HFFc6 (cell line): ENCODE measurements around the gene IFI35. TPM values are rescaled to one million over a fixed set of nuclear protein-coding genes. Genes with fewer than 3 reads are reported as not detected.

Experiments
- DNase-seq: peaks from one replicate; pipeline ENCODE4 v3.0.0-alpha.2; 2018
- H3K27ac Mint-ChIP-seq: 2 replicates; pipeline ENCODE4 v1.8.0; 2020; ENCODE audit warnings: mild to moderate bottlenecking, mixed read lengths
- H3K27me3 Mint-ChIP-seq: 2 replicates; pipeline ENCODE4 v1.8.0; 2021; ENCODE audit warnings: mild to moderate bottlenecking, moderate library complexity, mixed read lengths; ENCODE audit not compliant: insufficient read depth
- H3K36me3 Mint-ChIP-seq: 2 replicates; pipeline ENCODE4 v1.8.0; 2021; ENCODE audit warnings: low read depth, mixed read lengths
- H3K4me1 Mint-ChIP-seq: 2 replicates; pipeline ENCODE4 v1.8.0; 2020; ENCODE audit warnings: low read depth, mixed read lengths
- H3K4me3 Mint-ChIP-seq: 2 replicates; pipeline ENCODE4 v1.8.0; 2020; ENCODE audit warnings: mild to moderate bottlenecking, moderate library complexity, mixed read lengths
- H3K9me3 Mint-ChIP-seq: 2 replicates; pipeline ENCODE4 v1.8.0; 2020; ENCODE audit warnings: mild to moderate bottlenecking, mixed read lengths
- CTCF ChIP-seq: fragments of 200-600 bp; sonication (generic); IDR thresholded peaks from 2 replicates; pipeline ENCODE4 v1.5.0; 2021; ENCODE audit warnings: antibody characterized with exemption, mild to moderate bottlenecking
- total RNA-seq, 6 experiments: library from RNA; stranded (reverse); fragmentation: NEBNext Ultra II Directional; extraction: Animal tissue kit (Norgen Biotek cat#: 25700); gene quantifications; 2 replicates in 1 of 6; 3 replicates in 5 of 6; pipeline ENCODE4 v1.2.3, GENCODE V29; 2021

The IFI35 gene
- total RNA-seq, 6 experiments from 2014 or later: 6.3 to 22.4 (median 18.8) TPM

GRCh38 chr17:43010667-43011308 lies 4.2 kb downstream of the IFI35 start:
- no peak for DNase-seq
- H3K9me3 Mint-ChIP-seq: no peaks in the 10 kb centered on the region
- TF ChIP-seq CTCF: no peak
- H3K27ac Mint-ChIP-seq: no peak overlapping the region; the same call in 1 of the 2 replicates
- peaks cover 4% of the 10 kb centered on the region for H3K27me3 Mint-ChIP-seq
- no peak overlapping the region for H3K4me3 Mint-ChIP-seq
- peaks cover 35% of the 10 kb centered on the region for H3K4me1 Mint-ChIP-seq
- no peaks in the 10 kb centered on the region; the same call in none of the 2 replicates for H3K36me3 Mint-ChIP-seq

- no peak for TF ChIP-seq CTCF
- H3K9me3 Mint-ChIP-seq: no peaks in the 10 kb centered on the region
- no peaks in the 10 kb centered on the region; the same call in 1 of the 2 replicates for H3K27me3 Mint-ChIP-seq
- peaks cover 30% of the 10 kb centered on the region for H3K4me1 Mint-ChIP-seq
- peaks cover 4% of the 10 kb centered on the region for H3K36me3 Mint-ChIP-seq
- no peak for DNase-seq
- H3K27ac Mint-ChIP-seq: no peak overlapping the region
- H3K4me3 Mint-ChIP-seq: no peak overlapping the region
Observed at GRCh38 chr17:43011728-43012472, 5.3 kb downstream of the IFI35 start.

DNA sequence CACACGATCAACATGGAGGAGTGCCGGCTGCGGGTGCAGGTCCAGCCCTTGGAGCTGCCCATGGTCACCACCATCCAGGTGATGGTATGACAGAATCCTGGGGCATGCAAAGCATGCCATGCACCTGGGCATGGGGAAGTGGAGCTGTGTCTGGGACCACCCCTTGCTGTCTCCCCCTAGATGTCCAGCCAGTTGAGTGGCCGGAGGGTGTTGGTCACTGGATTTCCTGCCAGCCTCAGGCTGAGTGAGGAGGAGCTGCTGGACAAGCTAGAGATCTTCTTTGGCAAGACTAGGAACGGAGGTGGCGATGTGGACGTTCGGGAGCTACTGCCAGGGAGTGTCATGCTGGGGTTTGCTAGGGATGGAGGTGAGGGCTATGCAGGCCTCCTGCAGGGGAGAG lies 6.7 kb downstream of the IFI35 start:
- no peaks in the 10 kb centered on the region for H3K9me3 Mint-ChIP-seq

GRCh38 chr17:43014020-43014648 lies 7.5 kb downstream of the IFI35 start:
- no peak for TF ChIP-seq CTCF
- H3K27ac Mint-ChIP-seq: no peak overlapping the region; the same call in 1 of the 2 replicates
- peaks cover 35% of the 10 kb centered on the region for H3K4me1 Mint-ChIP-seq
- H3K27me3 Mint-ChIP-seq: no peaks in the 10 kb centered on the region; the same call in 1 of the 2 replicates
- H3K36me3 Mint-ChIP-seq: peaks cover 9% of the 10 kb centered on the region
- H3K9me3 Mint-ChIP-seq: no peaks in the 10 kb centered on the region
- DNase-seq: no peak
- no peak overlapping the region for H3K4me3 Mint-ChIP-seq

More for the DNA sequence above, 6.7 kb downstream of the IFI35 start:
- no peak for DNase-seq
- Mint-ChIP-seq H3K4me3 (no peak overlapping the region), H3K27me3 (no peaks in the 10 kb centered on the region; the same call in 1 of the 2 replicates), H3K36me3 (peaks cover 9% of the 10 kb centered on the region), H3K27ac (0 out of 2 replicates have a peak overlapping the region, but pooled peaks have one; percentile 25), H3K4me1 (peaks cover 27% of the 10 kb centered on the region)
- TF ChIP-seq CTCF: no peak

- TF ChIP-seq CTCF: no peak
- Mint-ChIP-seq H3K36me3 (peaks cover 9% of the 10 kb centered on the region), H3K9me3 (no peaks in the 10 kb centered on the region), H3K4me3 (no peak overlapping the region), H3K4me1 (peaks cover 43% of the 10 kb centered on the region), H3K27me3 (no peaks in the 10 kb centered on the region; the same call in 1 of the 2 replicates), H3K27ac (no peak overlapping the region; the same call in 1 of the 2 replicates)
- no peak for DNase-seq
Observed at GRCh38 chr17:43014649-43015542, 8.3 kb downstream of the IFI35 start.
